ENCODE data around the gene TMUB2. TPM values are rescaled to one million over a fixed set of nuclear protein-coding genes. Genes with fewer than 3 reads are reported as not detected.

Gene TMUB2
- polyA plus RNA-seq (2012; ENCODE audit: insufficient read length, low read depth): 38.9 TPM

DNA sequence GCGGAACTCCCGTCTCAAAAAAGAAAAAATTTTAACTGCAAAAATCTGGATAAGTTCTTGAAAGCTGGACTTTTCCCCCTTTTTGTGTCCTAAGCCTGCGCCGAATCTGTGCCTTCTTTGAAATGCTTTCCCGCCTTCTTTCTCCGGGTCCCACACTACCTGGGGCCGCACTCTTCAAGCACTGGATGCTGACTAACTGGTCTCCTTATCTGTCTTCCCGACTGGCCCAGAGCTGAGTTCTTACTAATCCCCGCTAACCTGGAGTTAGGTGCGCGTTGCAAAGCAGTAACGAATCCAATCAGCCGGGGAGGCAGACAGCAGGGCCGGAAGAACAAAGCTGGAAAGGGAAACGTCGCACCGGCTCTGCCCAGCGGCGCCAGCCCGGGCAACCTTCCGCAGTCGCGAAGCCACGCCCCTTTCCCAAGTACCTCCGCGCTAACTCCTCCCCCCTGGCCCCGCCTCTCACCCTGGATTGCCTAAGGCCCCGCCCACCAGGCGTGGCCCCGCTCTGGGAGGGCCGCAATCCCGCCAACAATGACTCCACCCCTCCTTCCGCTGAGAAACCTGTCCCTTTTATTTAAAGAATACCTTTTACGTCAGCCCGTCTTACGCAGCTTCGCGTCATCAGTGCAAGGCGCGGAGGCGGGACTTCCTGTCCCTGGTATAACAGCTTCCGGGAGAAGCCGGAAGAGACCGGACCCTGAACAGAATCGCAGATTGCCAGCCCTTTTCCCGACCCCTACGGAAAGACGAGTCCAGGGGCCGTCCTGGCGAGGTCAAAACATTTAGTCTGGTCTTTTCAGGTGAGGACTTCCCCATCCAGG, at the start of gene TMUB2:
Gene TMUB2, plus strand, starts transcription at position 666 of the 824 bp plus-strand sequence. CDS start 737 bp downstream, outside the sequence.
- peak; percentile 67; the same call in 1 of the 2 replicates for TF ChIP-seq SIN3A (IDR thresholded peaks at IDR 0.05; ENCODE audit: borderline replicate concordance, insufficient read depth, low read length)
- TF ChIP-seq TAF1 (IDR thresholded peaks at IDR 0.05; ENCODE audit: borderline replicate concordance, insufficient read depth, low read length): peak; percentile 91; the same call in 1 of the 2 replicates
- TF ChIP-seq FOXP2 (optimal IDR thresholded peaks at IDR 0.05; ENCODE audit: borderline replicate concordance, extremely low read depth, extremely low read length, insufficient read depth): peak; percentile 50
- TF ChIP-seq, protein P1, sequence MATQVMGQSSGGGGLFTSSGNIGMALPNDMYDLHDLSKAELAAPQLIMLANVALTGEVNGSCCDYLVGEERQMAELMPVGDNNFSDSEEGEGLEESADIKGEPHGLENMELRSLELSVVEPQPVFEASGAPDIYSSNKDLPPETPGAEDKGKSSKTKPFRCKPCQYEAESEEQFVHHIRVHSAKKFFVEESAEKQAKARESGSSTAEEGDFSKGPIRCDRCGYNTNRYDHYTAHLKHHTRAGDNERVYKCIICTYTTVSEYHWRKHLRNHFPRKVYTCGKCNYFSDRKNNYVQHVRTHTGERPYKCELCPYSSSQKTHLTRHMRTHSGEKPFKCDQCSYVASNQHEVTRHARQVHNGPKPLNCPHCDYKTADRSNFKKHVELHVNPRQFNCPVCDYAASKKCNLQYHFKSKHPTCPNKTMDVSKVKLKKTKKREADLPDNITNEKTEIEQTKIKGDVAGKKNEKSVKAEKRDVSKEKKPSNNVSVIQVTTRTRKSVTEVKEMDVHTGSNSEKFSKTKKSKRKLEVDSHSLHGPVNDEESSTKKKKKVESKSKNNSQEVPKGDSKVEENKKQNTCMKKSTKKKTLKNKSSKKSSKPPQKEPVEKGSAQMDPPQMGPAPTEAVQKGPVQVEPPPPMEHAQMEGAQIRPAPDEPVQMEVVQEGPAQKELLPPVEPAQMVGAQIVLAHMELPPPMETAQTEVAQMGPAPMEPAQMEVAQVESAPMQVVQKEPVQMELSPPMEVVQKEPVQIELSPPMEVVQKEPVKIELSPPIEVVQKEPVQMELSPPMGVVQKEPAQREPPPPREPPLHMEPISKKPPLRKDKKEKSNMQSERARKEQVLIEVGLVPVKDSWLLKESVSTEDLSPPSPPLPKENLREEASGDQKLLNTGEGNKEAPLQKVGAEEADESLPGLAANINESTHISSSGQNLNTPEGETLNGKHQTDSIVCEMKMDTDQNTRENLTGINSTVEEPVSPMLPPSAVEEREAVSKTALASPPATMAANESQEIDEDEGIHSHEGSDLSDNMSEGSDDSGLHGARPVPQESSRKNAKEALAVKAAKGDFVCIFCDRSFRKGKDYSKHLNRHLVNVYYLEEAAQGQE (IDR thresholded peaks at IDR 0.05; ENCODE audit: insufficient read depth in 1 of 2, low read depth in 2 of 2, low read length in 2 of 2): 0 out of 4 replicates have a peak, but pooled peaks of 1 of the 2 experiments have one; percentile 44
- TF ChIP-seq POLR2AphosphoS5 (IDR thresholded peaks at IDR 0.05; ENCODE audit: low read depth, low read length): peak; percentile 94

DNA sequence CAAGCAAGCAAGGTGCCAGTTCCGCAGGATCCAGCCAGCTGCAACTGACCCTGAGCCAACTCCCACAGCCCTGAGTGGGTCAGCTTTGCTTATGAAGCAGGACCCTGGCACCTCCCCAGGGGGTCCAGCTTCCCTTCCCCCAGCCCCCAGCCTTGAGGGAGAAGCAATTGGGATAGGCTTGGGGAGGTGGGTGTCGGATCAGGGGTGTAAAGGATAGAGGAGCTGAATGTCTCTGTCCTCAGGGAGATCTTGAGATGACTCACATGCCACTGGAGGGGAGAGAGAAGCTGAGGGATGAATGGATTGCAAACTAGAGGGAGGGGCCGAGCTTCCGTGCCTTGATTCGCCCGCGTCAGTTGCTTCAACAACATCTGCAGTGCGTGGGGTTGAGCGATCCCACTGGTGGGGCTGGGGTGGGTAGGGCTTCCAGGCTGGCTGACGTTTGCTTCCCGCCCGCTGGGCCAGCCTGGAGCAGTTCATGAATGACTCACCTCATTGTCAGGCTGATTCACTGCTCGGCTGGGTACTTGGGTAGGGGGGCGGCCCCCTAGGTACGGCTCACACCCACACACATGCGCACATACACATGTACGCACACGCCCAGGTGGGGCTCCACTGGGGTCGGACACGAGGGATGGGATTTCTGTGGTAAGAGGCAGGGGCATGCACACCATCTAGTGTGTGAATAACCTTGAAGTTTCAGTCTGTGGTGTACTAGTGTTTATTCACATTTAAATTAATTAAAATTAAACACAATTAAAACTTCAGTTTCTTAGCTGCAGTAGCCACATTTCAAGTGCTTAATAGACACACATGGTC, 48.7 kb upstream of the TMUB2 start:
- no peak; the same call in 1 of the 2 replicates for TF ChIP-seq POLR2AphosphoS5 (IDR thresholded peaks at IDR 0.05; ENCODE audit: low read depth, low read length)
- peak; percentile 87; the same call in 1 of the 2 replicates for TF ChIP-seq SIN3A (IDR thresholded peaks at IDR 0.05; ENCODE audit: borderline replicate concordance, insufficient read depth, low read length)
- TF ChIP-seq, protein P1 (IDR thresholded peaks at IDR 0.05; ENCODE audit: insufficient read depth in 1 of 2, low read depth in 2 of 2, low read length in 2 of 2): no peak
- peak; percentile 9; the same call in 1 of the 2 replicates for TF ChIP-seq TAF1 (IDR thresholded peaks at IDR 0.05; ENCODE audit: borderline replicate concordance, insufficient read depth, low read length)
- peak; percentile 80 for TF ChIP-seq FOXP2 (optimal IDR thresholded peaks at IDR 0.05; ENCODE audit: borderline replicate concordance, extremely low read depth, extremely low read length, insufficient read depth)

DNA sequence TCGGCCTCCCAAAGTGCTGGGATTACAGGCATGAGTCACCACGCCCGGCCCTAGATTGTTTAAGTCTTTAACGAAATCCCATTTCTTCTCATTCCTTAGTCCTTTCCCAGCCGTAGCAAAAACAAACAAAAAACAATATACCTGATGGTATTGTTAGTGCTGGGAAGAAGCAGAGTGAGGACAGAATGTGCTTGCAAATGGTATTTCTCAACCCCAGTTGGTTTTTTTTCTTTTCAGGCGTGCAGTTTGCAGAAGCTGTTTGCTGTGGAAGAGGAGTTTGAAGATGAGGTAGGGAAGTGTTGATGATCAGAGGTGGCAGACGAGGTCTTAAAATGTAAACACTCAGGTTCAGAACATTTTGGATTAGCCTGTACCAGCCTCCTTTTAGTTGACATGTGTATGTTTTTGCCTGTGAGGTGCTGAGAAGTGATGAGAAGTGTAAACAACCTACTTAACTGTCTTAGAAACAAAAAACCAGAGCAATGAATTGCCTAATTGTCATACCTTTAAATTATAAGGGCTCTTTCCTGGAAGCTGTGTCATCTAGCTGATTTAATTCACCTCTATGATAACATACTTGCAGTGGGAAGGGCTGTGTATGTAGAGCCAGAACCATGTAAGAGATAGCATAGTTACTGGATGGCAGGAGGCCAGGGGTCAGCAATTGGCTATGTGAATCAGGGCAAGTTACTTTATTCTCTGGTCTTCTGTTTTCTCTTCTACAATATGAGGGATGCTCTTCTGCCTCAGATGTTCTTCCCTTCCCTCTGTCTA, 41.6 kb upstream of the TMUB2 start:
- TF ChIP-seq POLR2AphosphoS5 (IDR thresholded peaks at IDR 0.05; ENCODE audit: low read depth, low read length): no peak
- TF ChIP-seq TAF1 (IDR thresholded peaks at IDR 0.05; ENCODE audit: borderline replicate concordance, insufficient read depth, low read length): no peak
- TF ChIP-seq, protein P1 (IDR thresholded peaks at IDR 0.05; ENCODE audit: insufficient read depth in 1 of 2, low read depth in 2 of 2, low read length in 2 of 2): no peak
- no peak for TF ChIP-seq SIN3A (IDR thresholded peaks at IDR 0.05; ENCODE audit: borderline replicate concordance, insufficient read depth, low read length)
- TF ChIP-seq FOXP2 (optimal IDR thresholded peaks at IDR 0.05; ENCODE audit: borderline replicate concordance, extremely low read depth, extremely low read length, insufficient read depth): no peak

Measured in PFSK-1 (cell line).